Trophoblast cell (in vitro differentiated cells and primary cell): ENCODE results near the gene GRID1.

Experiments
- DNase-seq, 2 donors: peaks; one replicate each; pipeline ENCODE4 v3.0.0-alpha.2; 2016
- H2AFZ ChIP-seq: 2 replicates; pipeline ENCODE4 v1.6.1; 2013; ENCODE audit warnings: low read length, moderate library complexity, mild to moderate bottlenecking; ENCODE audit not compliant: insufficient read depth, poor library complexity
- H2AK5ac ChIP-seq: 2 replicates; pipeline ENCODE4 v1.6.1; 2013; ENCODE audit warnings: mild to moderate bottlenecking, low read length
- H2BK120ac ChIP-seq: 2 replicates; pipeline ENCODE4 v1.6.1; 2013; ENCODE audit warnings: low read length, mild to moderate bottlenecking, moderate library complexity; ENCODE audit not compliant: insufficient read depth, poor library complexity
- H2BK12ac ChIP-seq: 2 replicates; pipeline ENCODE4 v1.6.1; 2013; ENCODE audit warnings: mild to moderate bottlenecking, low read length, moderate library complexity
- H2BK5ac ChIP-seq: 2 replicates; pipeline ENCODE4 v1.6.1; 2013; ENCODE audit warnings: low read length, low read depth, moderate library complexity, mild to moderate bottlenecking; ENCODE audit not compliant: poor library complexity
- H3K14ac ChIP-seq: 2 replicates; pipeline ENCODE4 v1.6.1; 2013; ENCODE audit warnings: mild to moderate bottlenecking, low read length
- H3K18ac ChIP-seq: 2 replicates; pipeline ENCODE4 v1.6.1; 2013; ENCODE audit warnings: mild to moderate bottlenecking, low read length
- H3K23ac ChIP-seq: 2 replicates; pipeline ENCODE4 v1.6.1; 2013; ENCODE audit warnings: low read length
- H3K27ac ChIP-seq: 2 replicates; pipeline ENCODE4 v1.5.1; 2013; ENCODE audit warnings: low read depth, mild to moderate bottlenecking, inconsistent platforms, low read length, moderate library complexity
- H3K27me3 ChIP-seq: 2 replicates; pipeline ENCODE4 v1.6.1; 2013; ENCODE audit warnings: inconsistent platforms, mild to moderate bottlenecking, low read length, moderate library complexity; ENCODE audit not compliant: insufficient read depth
- H3K36me3 ChIP-seq, 2 experiments: 1 replicate in 1 of 2; 2 replicates in 1 of 2; pipeline ENCODE4 v1.6.1; 2013; ENCODE audit warnings: low read length in 2 of 2, mild to moderate bottlenecking in 2 of 2, moderate library complexity in 1 of 2; ENCODE audit not compliant: insufficient read depth in 2 of 2, control insufficient read depth in 1 of 2
- H3K4ac ChIP-seq: 2 replicates; pipeline ENCODE4 v1.6.1; 2013; ENCODE audit warnings: low read depth, mild to moderate bottlenecking, low read length, moderate library complexity
- H3K4me1 ChIP-seq, 2 experiments: 1 replicate in 1 of 2; 2 replicates in 1 of 2; pipeline ENCODE4 v1.6.1; 2013; ENCODE audit warnings: low read length in 2 of 2, mild to moderate bottlenecking in 2 of 2, moderate library complexity in 1 of 2; ENCODE audit not compliant: insufficient read depth in 2 of 2, control insufficient read depth in 1 of 2
- H3K4me2 ChIP-seq: 2 replicates; pipeline ENCODE4 v1.6.1; 2013; ENCODE audit warnings: inconsistent platforms, mild to moderate bottlenecking, low read length, moderate library complexity
- H3K4me3 ChIP-seq: 2 replicates; pipeline ENCODE4 v1.5.1; 2013; ENCODE audit warnings: mild to moderate bottlenecking, low read depth, low read length, inconsistent platforms
- H3K79me1 ChIP-seq: one replicate; pipeline ENCODE4 v1.6.1; 2013; ENCODE audit warnings: low read length
- H3K79me2 ChIP-seq: 2 replicates; pipeline ENCODE4 v1.6.1; 2013; ENCODE audit warnings: low read length, mild to moderate bottlenecking; ENCODE audit not compliant: control insufficient read depth, insufficient read depth, poor library complexity
- H3K9ac ChIP-seq: 2 replicates; pipeline ENCODE4 v1.6.1; 2013; ENCODE audit warnings: mild to moderate bottlenecking, low read length
- H3K9me3 ChIP-seq: 2 replicates; pipeline ENCODE4 v1.6.1; 2013; ENCODE audit warnings: low read depth, mild to moderate bottlenecking, control low read depth, inconsistent platforms, low read length; ENCODE audit not compliant: insufficient read depth
- H4K12ac ChIP-seq: 2 replicates; pipeline ENCODE4 v1.6.1; 2013; ENCODE audit warnings: low read depth, mild to moderate bottlenecking, low read length, moderate library complexity
- H4K8ac ChIP-seq: 2 replicates; pipeline ENCODE4 v1.6.1; 2013; ENCODE audit warnings: low read depth, mild to moderate bottlenecking, low read length, moderate library complexity
- H4K91ac ChIP-seq: one replicate; pipeline ENCODE4 v1.6.1; 2013; ENCODE audit warnings: low read depth, mild to moderate bottlenecking, low read length, moderate library complexity
- WGBS: extraction: QIAGEN DNeasy Blood & Tissue Kit; methylation state at CpG from one replicate; pipeline ENCODE4 v1.1.7; 2013; ENCODE audit warnings: missing lambda C conversion rate; ENCODE audit not compliant: insufficient read length, insufficient coverage; ENCODE audit errors: extremely low coverage; 5-methylcytosine and 5-hydroxymethylcytosine counted together

The GRID1 gene

DNA sequence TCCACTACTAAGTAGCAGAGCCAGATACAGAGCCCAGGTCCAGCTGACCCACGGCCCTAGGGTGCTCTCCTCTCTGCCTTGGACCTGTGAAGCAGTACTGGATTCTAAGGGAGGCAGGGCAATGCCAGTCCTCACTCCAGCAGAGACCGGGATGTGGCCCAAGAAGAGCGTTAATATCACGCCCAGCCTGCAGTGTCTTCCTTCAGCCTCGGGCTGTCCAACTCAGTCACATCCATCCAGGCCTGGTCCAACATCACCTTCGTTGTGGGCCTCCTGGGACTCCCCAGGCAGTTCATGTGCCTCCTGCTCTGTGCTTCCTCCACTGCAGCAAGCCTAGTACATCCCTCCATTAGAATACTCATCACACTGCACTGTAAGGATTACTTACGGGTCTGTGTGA, 114.5 kb downstream of the GRID1 start:
- no peak overlapping the region for H2AK5ac ChIP-seq
- peaks cover 11% of the 10 kb centered on the region for H3K9me3 ChIP-seq
- H3K79me1 ChIP-seq = no peaks in the 10 kb centered on the region
- no peak overlapping the region for H3K23ac ChIP-seq
- H3K79me2 ChIP-seq = no peaks in the 10 kb centered on the region
- no peak overlapping the region for H2AFZ ChIP-seq
- no peak overlapping the region for H2BK120ac ChIP-seq
- no peak overlapping the region for H3K4ac ChIP-seq
- no peak overlapping the region for H4K12ac ChIP-seq
- no peak overlapping the region for H3K4me3 ChIP-seq
- WGBS = no CpG with 5 or more reads among the region's 7 CpGs
- H2BK12ac ChIP-seq = no peak overlapping the region
- no peaks in the 10 kb centered on the region for H3K27me3 ChIP-seq
- H3K36me3 ChIP-seq = no peaks in the 10 kb centered on the region
- no peak overlapping the region for H4K91ac ChIP-seq
- no peak overlapping the region for H2BK5ac ChIP-seq
- no peak overlapping the region for H3K18ac ChIP-seq
- no peak overlapping the region for H4K8ac ChIP-seq
- no peak overlapping the region for H3K9ac ChIP-seq
- H3K27ac ChIP-seq = no peak overlapping the region
- no peak for DNase-seq
- H3K4me1 ChIP-seq = no peaks in the 10 kb centered on the region
- no peak overlapping the region for H3K14ac ChIP-seq
- no peak overlapping the region for H3K4me2 ChIP-seq

DNA sequence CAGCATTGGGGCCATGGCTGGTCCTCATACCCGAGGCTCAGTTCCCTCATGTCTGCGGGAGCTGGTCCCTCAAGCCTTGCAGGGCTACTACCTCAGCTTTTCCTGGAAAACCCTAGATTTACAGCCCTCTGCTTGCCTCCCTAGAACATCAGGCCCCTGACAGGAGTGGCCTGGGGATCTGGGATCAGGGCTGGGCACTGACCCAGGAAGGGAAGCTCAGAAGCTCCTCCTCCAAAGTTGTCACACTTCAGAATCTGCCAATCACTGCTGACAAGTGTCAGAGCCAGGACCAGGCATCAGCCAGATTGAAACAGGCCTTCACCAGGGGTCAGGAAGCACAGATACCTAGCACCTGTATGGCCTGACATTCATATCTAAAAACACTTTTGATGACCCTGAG, 115.2 kb downstream of the GRID1 start:
- H3K27me3 ChIP-seq = no peaks in the 10 kb centered on the region
- DNase-seq = no peak
- peaks cover 11% of the 10 kb centered on the region for H3K9me3 ChIP-seq
- WGBS = no CpG with 5 or more reads among the region's 2 CpGs
- no peak overlapping the region for H2AK5ac ChIP-seq
- no peak overlapping the region for H3K23ac ChIP-seq
- H3K4me3 ChIP-seq = no peak overlapping the region
- H3K18ac ChIP-seq = no peak overlapping the region
- no peaks in the 10 kb centered on the region for H3K4me1 ChIP-seq
- no peak overlapping the region for H4K91ac ChIP-seq
- H3K4ac ChIP-seq = no peak overlapping the region
- no peak overlapping the region for H2BK120ac ChIP-seq
- no peak overlapping the region for H3K27ac ChIP-seq
- no peaks in the 10 kb centered on the region for H3K79me2 ChIP-seq
- no peak overlapping the region for H2BK5ac ChIP-seq
- no peak overlapping the region for H2BK12ac ChIP-seq
- no peak overlapping the region for H3K14ac ChIP-seq
- no peaks in the 10 kb centered on the region for H3K79me1 ChIP-seq
- no peaks in the 10 kb centered on the region for H3K36me3 ChIP-seq
- no peak overlapping the region for H3K4me2 ChIP-seq
- no peak overlapping the region for H2AFZ ChIP-seq
- no peak overlapping the region for H4K12ac ChIP-seq
- no peak overlapping the region for H4K8ac ChIP-seq
- H3K9ac ChIP-seq = no peak overlapping the region

DNA sequence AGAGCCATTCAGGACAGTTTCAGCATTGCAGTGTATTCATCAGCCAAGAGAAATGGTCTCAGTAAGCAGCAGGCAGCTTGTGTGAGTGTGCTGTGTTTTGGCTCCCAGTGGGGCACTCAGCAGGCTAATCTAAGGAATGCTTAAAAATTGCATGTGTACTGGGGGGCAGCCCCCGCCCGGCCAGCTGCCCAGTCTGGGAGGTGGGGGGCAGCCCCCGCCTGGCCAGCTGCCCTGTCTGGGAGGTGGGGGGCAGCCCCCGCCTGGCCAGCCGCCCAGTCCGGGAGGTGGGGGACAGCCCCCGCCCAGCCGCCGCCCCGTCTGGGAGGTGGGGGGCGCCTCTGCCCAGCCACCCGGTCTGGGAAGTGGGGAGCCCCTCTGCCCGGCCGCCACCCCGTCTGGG, 116.2 kb downstream of the GRID1 start:
- no peak overlapping the region for H3K9ac ChIP-seq
- no peak overlapping the region for H3K14ac ChIP-seq
- no peak overlapping the region for H4K12ac ChIP-seq
- no peak overlapping the region for H3K4ac ChIP-seq
- no peak overlapping the region for H3K4me2 ChIP-seq
- H2BK5ac ChIP-seq = no peak overlapping the region
- no peak overlapping the region for H2BK120ac ChIP-seq
- H4K8ac ChIP-seq = no peak overlapping the region
- H3K27ac ChIP-seq = no peak overlapping the region
- no peaks in the 10 kb centered on the region for H3K4me1 ChIP-seq
- H3K79me2 ChIP-seq = no peaks in the 10 kb centered on the region
- no CpG with 5 or more reads among the region's 15 CpGs for WGBS
- no peaks in the 10 kb centered on the region for H3K36me3 ChIP-seq
- DNase-seq = no peak
- peaks cover 11% of the 10 kb centered on the region for H3K9me3 ChIP-seq
- no peak overlapping the region for H2BK12ac ChIP-seq
- H3K4me3 ChIP-seq = peak overlapping the region; percentile 23
- H3K27me3 ChIP-seq = no peaks in the 10 kb centered on the region
- H3K23ac ChIP-seq = no peak overlapping the region
- H4K91ac ChIP-seq = no peak overlapping the region
- no peak overlapping the region for H2AK5ac ChIP-seq
- H2AFZ ChIP-seq = no peak overlapping the region
- no peak overlapping the region for H3K18ac ChIP-seq
- no peaks in the 10 kb centered on the region for H3K79me1 ChIP-seq

DNA sequence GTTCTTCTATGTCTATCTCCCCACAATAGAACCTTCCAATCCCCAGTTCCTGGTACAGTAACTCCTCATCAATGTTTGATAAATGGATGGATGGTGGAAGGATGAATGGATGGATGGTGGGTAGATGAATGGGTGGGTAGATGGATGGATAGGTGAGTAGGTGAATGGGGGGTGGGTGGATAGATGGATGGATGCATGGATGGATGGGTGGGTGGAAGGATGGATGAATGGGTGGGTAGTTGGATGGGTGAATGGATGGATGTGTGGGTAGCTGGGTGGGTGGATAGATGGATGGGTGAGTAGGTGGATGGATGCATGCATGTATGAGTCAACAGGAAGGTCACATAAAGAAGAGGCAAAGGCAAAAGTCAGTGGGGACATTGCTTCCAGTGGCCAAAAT, 116.8 kb downstream of the GRID1 start:
- Histone ChIP-seq H3K9ac (no peak overlapping the region), H3K79me2 (no peaks in the 10 kb centered on the region), H3K9me3 (peaks cover 10% of the 10 kb centered on the region), H4K91ac (no peak overlapping the region), H3K4ac (no peak overlapping the region), H2BK5ac (no peak overlapping the region), H3K27me3 (no peaks in the 10 kb centered on the region), H4K12ac (no peak overlapping the region), H3K4me3 (no peak overlapping the region), H3K36me3 (no peaks in the 10 kb centered on the region), H3K23ac (no peak overlapping the region), H3K14ac (no peak overlapping the region), H2AFZ (no peak overlapping the region), H2BK12ac (no peak overlapping the region), H4K8ac (no peak overlapping the region), H3K18ac (no peak overlapping the region), H2BK120ac (no peak overlapping the region), H3K4me2 (no peak overlapping the region), H2AK5ac (no peak overlapping the region), H3K79me1 (no peaks in the 10 kb centered on the region), H3K4me1 (no peaks in the 10 kb centered on the region), H3K27ac (no peak overlapping the region)
- no peak for DNase-seq

DNA sequence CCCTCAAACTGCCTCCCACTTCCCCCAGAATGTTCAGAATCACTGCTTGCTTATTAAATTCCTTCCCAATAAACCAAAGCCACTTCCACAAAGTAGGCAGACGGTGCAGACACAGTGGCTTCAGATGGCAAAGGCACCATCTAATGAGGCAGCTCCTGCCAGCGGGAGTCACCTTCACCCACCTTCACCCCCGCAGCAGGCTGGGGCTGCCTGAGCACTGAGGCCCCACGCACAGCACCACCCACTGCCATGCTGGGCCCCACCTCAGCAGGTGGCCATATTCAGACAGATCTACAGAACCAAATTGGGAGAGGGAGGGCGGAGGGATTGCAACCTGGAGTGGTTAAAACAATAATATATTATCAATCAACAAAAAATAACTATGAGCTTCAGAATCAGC, 118.5 kb downstream of the GRID1 start:
- Histone ChIP-seq H4K12ac (no peak overlapping the region), H2AK5ac (no peak overlapping the region)
- WGBS = no CpG with 5 or more reads among the region's 5 CpGs

More for the DNA sequence above, 118.5 kb downstream of the GRID1 start:
- no peak overlapping the region for H3K9ac ChIP-seq
- H2BK120ac ChIP-seq = no peak overlapping the region
- no peak overlapping the region for H3K27ac ChIP-seq
- H2AFZ ChIP-seq = no peak overlapping the region
- no peak overlapping the region for H3K14ac ChIP-seq
- no peak overlapping the region for H3K18ac ChIP-seq
- no peak for DNase-seq
- no peak overlapping the region for H4K8ac ChIP-seq
- H3K4me1 ChIP-seq = no peaks in the 10 kb centered on the region
- H3K36me3 ChIP-seq = no peaks in the 10 kb centered on the region
- H4K91ac ChIP-seq = no peak overlapping the region
- no peak overlapping the region for H3K4me3 ChIP-seq
- no peaks in the 10 kb centered on the region for H3K79me2 ChIP-seq
- no peak overlapping the region for H3K23ac ChIP-seq
- no peaks in the 10 kb centered on the region for H3K27me3 ChIP-seq
- no peak overlapping the region for H3K4ac ChIP-seq
- H3K4me2 ChIP-seq = no peak overlapping the region
- no peaks in the 10 kb centered on the region for H3K79me1 ChIP-seq
- H2BK12ac ChIP-seq = no peak overlapping the region
- no peak overlapping the region for H2BK5ac ChIP-seq
- H3K9me3 ChIP-seq = peaks cover 10% of the 10 kb centered on the region
